Heart right ventricle (tissue), 16 donors: Measurements from ENCODE around the gene IZUMO4. TPM values are rescaled to one million over a fixed set of nuclear protein-coding genes. Genes with fewer than 3 reads are reported as not detected.
A peak's percentile ranks its signal among the peaks of the same experiment; 100 is the strongest.

ENCODE experiments used
- ATAC-seq, 8 donors: fragments of 200-7000 bp; cut with Tn5 transposase; one replicate each; pipeline ENCODE4 v1.9.1; 2020; ENCODE audit warnings: mild to moderate bottlenecking in 8 of 8, moderate library complexity in 8 of 8, moderate number of reproducible peaks in 1 of 8
- DNase-seq, 2 donors: peaks; one replicate each; pipeline ENCODE4 v3.0.0-alpha.2; 2020
- H3K27ac ChIP-seq, 10 donors: fragments of 200-600 bp; sonication (generic) in 2 of 10; one replicate each; pipeline versions ENCODE4 v1.5.0 to v1.8.0; 2020 to 2022; ENCODE audit warnings: mild to moderate bottlenecking in 3 of 10
- H3K27me3 ChIP-seq, 7 donors: fragments of 200-600 bp; one replicate each; pipeline ENCODE4 v1.8.0; 2021 to 2022; ENCODE audit warnings: mild to moderate bottlenecking in 2 of 7
- H3K36me3 ChIP-seq, 9 donors: fragments of 200-600 bp; sonication (generic) in 1 of 9; one replicate each; pipeline versions ENCODE4 v1.5.0 to v1.8.0; 2020 to 2022; ENCODE audit warnings: mild to moderate bottlenecking in 2 of 9
- H3K4me1 ChIP-seq, 9 donors: fragments of 200-600 bp; sonication (generic) in 1 of 9; one replicate each; pipeline versions ENCODE4 v1.5.0 to v1.8.0; 2020 to 2022; ENCODE audit warnings: mild to moderate bottlenecking in 4 of 9
- H3K4me3 ChIP-seq, 10 donors: fragments of 200-600 bp; sonication (generic) in 2 of 10; one replicate each; pipeline versions ENCODE4 v1.5.0 to v1.8.0; 2020 to 2022; ENCODE audit warnings: mild to moderate bottlenecking in 7 of 10, moderate library complexity in 2 of 10
- H3K9me3 ChIP-seq, 11 donors: fragments of 200-600 bp in 10 of 11; sonication (generic) in 2 of 11; one replicate each; pipeline versions ENCODE4 v1.5.0 to v1.8.0; 2013 to 2022; ENCODE audit warnings: mild to moderate bottlenecking in 2 of 11, control low read depth in 1 of 11, moderate library complexity in 1 of 11
- WGBS, 2 donors: extraction: QIAGEN DNeasy Blood & Tissue Kit; methylation state at CpG; one replicate each; pipeline ENCODE4 v1.1.7; 2013; ENCODE audit warnings: inconsistent platforms in 1 of 2; 5-methylcytosine and 5-hydroxymethylcytosine counted together
- intact Hi-C, 10 donors: fragments of 100-400 bp; cut with DNase I; formaldehyde crosslinking; loops; one replicate each; pipeline versions ENCODE4 v1.11.1 to v1.14.2; 2022
- polyA plus RNA-seq, 2 donors: library from polyadenylated mRNA; stranded (reverse); fragments of 200-250 nt; gene quantifications; one replicate each; pipeline ENCODE4 v1.2.3, GENCODE V29; 2013
- total RNA-seq, 10 donors: library from RNA; stranded (reverse); fragmentation: NEBNext Ultra II Directional in 3 of 10; extraction: Animal tissue kit (Norgen Biotek cat#: 25700) in 3 of 10; gene quantifications; one replicate each; pipeline versions ENCODE4 v1.2.1 to v1.2.4, GENCODE V29; 2021 to 2023
- TF ChIP-seq, protein P1 (sequence below), 9 donors: fragments of 200-600 bp; sonication (generic) in 2 of 9; IDR thresholded peaks; one replicate each; pipeline versions ENCODE4 v1.5.0 to v1.8.0; 2021 to 2022; ENCODE audit warnings: antibody characterized with exemption in 9 of 9, mild to moderate bottlenecking in 5 of 9, moderate library complexity in 1 of 9
- donor health status: Arrhythmogenic right ventricular cardiomyopathy.
- donor health status: ischemic (EF 13 %, LVEDD 7.1; RV severe dilation, severe dysfunction).
- donor health status: healthy with polysubstance abuse.
- donor health status: DM: no; HTN: yes; CAD: no.
- donor health status: DM: no; HTN: no; CAD: no.
- donor health status: ischemic (EF 25% LVEDD 6.9; RV normal size, moderate dysfunction).
- donor health status: ischemic (EF 25% LVEDD 5.7; RV mildly dilated, moderate dysfunction).
- donor health status: healthy.
- donor health status: DM: yes; HTN: yes; CAD: no.
- donor health status: Ischemic cardiomyopathy.
- donor health status: ischemic (EF 35%, LVEDD 5.7; RV mildly dilated, moderate dysfunction).
- donor health status: nonischemic (EF 11% LVEDD 7.7; RV severe dilation, severe dysfunction).
- donor health status: DM: yes; HTN: yes; CAD: no.
- donor health status: PGD.
- donor health status: ischemic (EF 29% LVEDD 5.4; RV normal size, mild dysfunction).
- donor health status: nonischemic (EF 23%, LVEDD 6.1; RV moderate dilation, normal function).

Gene IZUMO4
- total and polyA plus RNA-seq, 12 donors, result 1.2 to 13.1 (median 2.7) TPM

DNA sequence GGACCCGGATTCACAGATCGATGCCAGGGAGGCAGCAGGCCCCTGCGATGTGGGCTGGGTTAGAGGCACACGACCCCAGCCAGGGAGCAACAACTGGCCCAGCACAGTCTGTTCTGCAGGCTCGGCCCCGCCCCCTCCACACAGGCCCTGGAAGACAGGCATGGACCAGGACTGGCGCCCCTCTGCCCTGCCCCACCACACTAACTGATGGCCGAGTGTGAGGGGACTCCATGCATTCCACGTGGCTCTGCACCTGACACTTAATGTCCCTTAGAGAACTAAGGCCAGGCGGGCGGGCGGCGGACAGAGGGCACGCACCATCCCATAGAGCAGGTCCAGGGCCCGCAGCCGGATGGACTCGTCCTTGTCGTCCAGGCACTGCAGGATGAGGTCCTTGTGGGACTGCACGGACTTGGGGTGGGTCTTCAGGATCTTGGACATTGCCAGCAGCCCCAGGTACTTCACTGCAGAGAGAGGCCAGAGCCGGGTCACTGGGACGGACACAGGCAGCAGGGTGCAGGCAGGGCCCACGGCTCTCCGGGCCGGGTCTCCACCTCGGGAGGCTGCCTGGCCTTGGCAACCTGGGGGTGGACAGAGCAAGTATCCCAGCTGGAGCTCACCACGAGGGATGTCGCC lies 24.8 kb downstream of the IZUMO4 start:
- intact Hi-C loops, result no loop called here
- DNase-seq, result no peak
- H3K36me3 ChIP-seq, result peaks cover 12 to 100% (median 83%) of the 10 kb centered on the region in 9 donors
- WGBS, 2 donors, result 92 to 93% methylated on average over 27 of the region's 27 CpGs
- no peaks in the 10 kb centered on the region for H3K9me3 ChIP-seq
- no peak overlapping the region for H3K4me3 ChIP-seq
- no peaks in the 10 kb centered on the region for H3K27me3 ChIP-seq
- peak in 1 of 8 donors; percentile 11 for ATAC-seq
- TF ChIP-seq, protein P1, sequence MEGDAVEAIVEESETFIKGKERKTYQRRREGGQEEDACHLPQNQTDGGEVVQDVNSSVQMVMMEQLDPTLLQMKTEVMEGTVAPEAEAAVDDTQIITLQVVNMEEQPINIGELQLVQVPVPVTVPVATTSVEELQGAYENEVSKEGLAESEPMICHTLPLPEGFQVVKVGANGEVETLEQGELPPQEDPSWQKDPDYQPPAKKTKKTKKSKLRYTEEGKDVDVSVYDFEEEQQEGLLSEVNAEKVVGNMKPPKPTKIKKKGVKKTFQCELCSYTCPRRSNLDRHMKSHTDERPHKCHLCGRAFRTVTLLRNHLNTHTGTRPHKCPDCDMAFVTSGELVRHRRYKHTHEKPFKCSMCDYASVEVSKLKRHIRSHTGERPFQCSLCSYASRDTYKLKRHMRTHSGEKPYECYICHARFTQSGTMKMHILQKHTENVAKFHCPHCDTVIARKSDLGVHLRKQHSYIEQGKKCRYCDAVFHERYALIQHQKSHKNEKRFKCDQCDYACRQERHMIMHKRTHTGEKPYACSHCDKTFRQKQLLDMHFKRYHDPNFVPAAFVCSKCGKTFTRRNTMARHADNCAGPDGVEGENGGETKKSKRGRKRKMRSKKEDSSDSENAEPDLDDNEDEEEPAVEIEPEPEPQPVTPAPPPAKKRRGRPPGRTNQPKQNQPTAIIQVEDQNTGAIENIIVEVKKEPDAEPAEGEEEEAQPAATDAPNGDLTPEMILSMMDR (IDR thresholded peaks at IDR 0.05), result no peak
- H3K27ac ChIP-seq, result no peak overlapping the region
- no peaks in the 10 kb centered on the region for H3K4me1 ChIP-seq

DNA sequence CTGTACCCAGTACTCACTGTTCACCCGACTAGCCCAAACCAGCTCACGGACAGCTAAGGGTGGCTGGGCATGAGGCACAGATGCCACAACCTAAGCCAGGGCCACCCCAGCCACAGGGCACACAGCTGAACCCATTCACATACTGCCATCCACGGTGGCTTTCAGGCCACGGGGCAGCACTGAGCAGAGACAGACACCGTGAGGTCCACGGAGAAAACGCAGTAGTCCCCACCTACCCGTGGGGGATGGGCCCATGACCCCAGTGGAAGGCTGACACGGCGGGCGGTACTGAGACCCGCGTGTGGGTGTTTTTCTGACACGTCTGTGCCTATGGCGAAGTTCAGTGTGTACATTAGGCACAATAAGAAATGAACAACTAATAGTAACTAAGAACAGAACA lies 25.5 kb downstream of the IZUMO4 start:
- H3K27ac ChIP-seq, result no peak overlapping the region
- H3K4me3 ChIP-seq, result no peak overlapping the region
- no peaks in the 10 kb centered on the region for H3K9me3 ChIP-seq
- H3K27me3 ChIP-seq, result no peaks in the 10 kb centered on the region
- 88 to 91% methylated on average over 15 of the region's 15 CpGs for WGBS, 2 donors
- H3K36me3 ChIP-seq, result peaks cover 12 to 100% (median 83%) of the 10 kb centered on the region in 9 donors
- TF ChIP-seq, protein P1 (IDR thresholded peaks at IDR 0.05), result no peak
- peaks cover 0 to 6% (median 5%) of the 10 kb centered on the region in 9 donors for H3K4me1 ChIP-seq
- no peak for ATAC-seq
- intact Hi-C loops, result no loop called here
- DNase-seq, result no peak

DNA sequence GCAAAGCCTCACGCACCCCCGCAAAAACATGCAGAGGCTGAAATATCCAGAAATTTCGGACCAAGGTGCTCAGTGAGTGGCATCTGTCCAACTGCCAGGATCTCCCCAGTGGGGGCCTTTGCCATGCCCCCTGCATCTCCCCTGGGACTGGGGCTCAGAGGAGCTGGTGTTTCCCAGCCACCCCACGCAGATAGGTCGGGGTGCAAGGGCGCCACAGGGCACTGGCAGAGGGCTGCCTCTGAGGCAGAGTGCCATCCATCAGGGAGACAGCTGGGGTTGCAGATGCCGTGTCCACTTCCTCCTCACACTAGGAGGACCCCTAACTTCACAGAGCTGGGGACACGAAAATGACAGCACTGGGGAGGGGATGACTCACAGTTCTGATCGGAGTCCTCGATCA lies 26.3 kb downstream of the IZUMO4 start:
- H3K27ac ChIP-seq, result no peak overlapping the region
- no peaks in the 10 kb centered on the region for H3K9me3 ChIP-seq
- no peak for DNase-seq
- TF ChIP-seq, protein P1 (IDR thresholded peaks at IDR 0.05), result no peak
- WGBS, 2 donors, result 96 to 97% methylated on average over 10 of the region's 10 CpGs
- ATAC-seq, result no peak
- no peaks in the 10 kb centered on the region for H3K27me3 ChIP-seq
- intact Hi-C loops, result no loop called here
- H3K4me1 ChIP-seq, result peaks cover 0 to 10% (median 7%) of the 10 kb centered on the region in 9 donors
- peaks cover 12 to 100% (median 79%) of the 10 kb centered on the region in 9 donors for H3K36me3 ChIP-seq
- H3K4me3 ChIP-seq, result no peak overlapping the region

DNA sequence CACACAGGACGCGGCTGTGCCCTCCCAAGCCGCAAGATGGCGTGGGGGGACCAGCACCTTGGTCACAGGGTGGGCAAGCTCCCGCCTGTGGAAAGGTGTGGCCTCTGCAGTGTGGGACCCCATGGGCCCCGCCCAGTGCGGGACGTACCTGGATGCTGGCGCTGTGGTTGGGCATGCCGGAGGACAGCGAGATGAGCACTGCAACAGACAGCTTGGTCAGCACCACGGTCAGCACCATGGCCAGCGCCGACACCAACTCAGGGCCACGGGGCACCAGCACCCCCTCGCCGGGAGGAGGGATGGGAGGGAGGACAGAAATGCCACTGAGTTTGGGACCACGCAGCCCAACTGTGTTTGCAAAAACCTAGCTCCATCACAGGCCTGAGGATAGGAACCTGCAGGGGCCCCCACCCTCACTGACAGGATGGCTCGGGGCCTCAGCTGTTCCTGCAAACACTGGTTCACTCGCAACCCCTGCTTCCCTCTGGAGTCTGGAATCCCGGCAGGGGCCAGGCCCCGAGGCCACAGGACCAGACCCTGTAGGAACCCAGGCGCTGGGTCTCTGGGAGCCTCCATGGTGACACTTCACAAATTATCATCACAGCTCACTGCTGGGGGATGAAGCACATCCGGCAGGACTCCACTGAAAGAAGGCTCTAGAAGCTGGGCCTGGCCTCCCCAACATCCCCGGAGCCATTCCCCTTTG lies 27.1 kb downstream of the IZUMO4 start:
- DNase-seq (no peak), ATAC-seq (no peak)
- WGBS, 2 donors, result 77 to 87% methylated on average over 25 of the region's 25 CpGs
- TF ChIP-seq, protein P1 (IDR thresholded peaks at IDR 0.05), result no peak
- Histone ChIP-seq H3K4me3 (no peak overlapping the region), H3K9me3 (no peaks in the 10 kb centered on the region), H3K27ac (no peak overlapping the region), H3K27me3 (no peaks in the 10 kb centered on the region), H3K36me3 (peaks cover 12 to 94% (median 71%) of the 10 kb centered on the region in 9 donors), H3K4me1 (peaks cover 0 to 14% (median 7%) of the 10 kb centered on the region in 9 donors)
- intact Hi-C loops, result no loop called here
